HS-27A (cell line): ENCODE results near the gene ANXA10.
"Not testable (repeated sequence)": the region's sequence is repeated elsewhere in the genome, so short reads cannot be mapped to it uniquely, and the experiment has no call there.

Experiments
- DNase-seq: peaks from one replicate; pipeline ENCODE4 v3.0.0-alpha.2; 2012; ENCODE audit warnings: low read depth, missing footprints

ANXA10 gene

GRCh38 chr4:168162604-168163003 is 70.3 kb downstream of the ANXA10 start:
- DNase-seq: no peak

GRCh38 chr4:168163106-168163505 is 70.8 kb downstream of the ANXA10 start:
- DNase-seq: no peak

GRCh38 chr4:168164045-168164444 is 71.7 kb downstream of the ANXA10 start:
- no peak for DNase-seq

GRCh38 chr4:168164915-168165548 is 72.7 kb downstream of the ANXA10 start:
- no peak for DNase-seq

- no peak for DNase-seq
Measured at GRCh38 chr4:168167714-168168284, 75.5 kb downstream of the ANXA10 start.

GRCh38 chr4:168174308-168174707 is 82.0 kb downstream of the ANXA10 start:
- DNase-seq: no peak

GRCh38 chr4:168177546-168178149 is 85.3 kb downstream of the ANXA10 start:
- no peak for DNase-seq

- DNase-seq: no peak
Measured at GRCh38 chr4:168183717-168184571, 91.6 kb downstream of the ANXA10 start.

- no peak for DNase-seq
Measured at GRCh38 chr4:168188754-168189153, 96.4 kb downstream of the ANXA10 start.

- no peak for DNase-seq
Measured at GRCh38 chr4:168197926-168198325, 105.6 kb downstream of the ANXA10 start.

GRCh38 chr4:168199260-168199957 is 107.1 kb downstream of the ANXA10 start:
- no peak for DNase-seq

- no peak for DNase-seq
Measured at GRCh38 chr4:168200685-168201084, 108.3 kb downstream of the ANXA10 start.

- no peak for DNase-seq
Measured at GRCh38 chr4:168203233-168203911, 111.0 kb downstream of the ANXA10 start.

- no peak for DNase-seq
Measured at GRCh38 chr4:168208957-168209614, 116.7 kb downstream of the ANXA10 start.

GRCh38 chr4:168212656-168213055 is 120.3 kb downstream of the ANXA10 start:
- no peak for DNase-seq

GRCh38 chr4:168213511-168213910 is 121.2 kb downstream of the ANXA10 start:
- DNase-seq: not testable (repeated sequence)

GRCh38 chr4:168218645-168219044 is 126.3 kb downstream of the ANXA10 start:
- peak; percentile 51 for DNase-seq

- DNase-seq: peak; percentile 11
Measured at GRCh38 chr4:168220893-168221292, 128.6 kb downstream of the ANXA10 start.

GRCh38 chr4:168221301-168221700 is 129.0 kb downstream of the ANXA10 start:
- peak; percentile 40 for DNase-seq
